ENCODE data around the gene KAZN. TPM values are rescaled to one million over a fixed set of nuclear protein-coding genes. Genes with fewer than 3 reads are reported as not detected.

The KAZN gene
- total RNA-seq, 1 donor from 2014 or later: 7.9 TPM

DNA sequence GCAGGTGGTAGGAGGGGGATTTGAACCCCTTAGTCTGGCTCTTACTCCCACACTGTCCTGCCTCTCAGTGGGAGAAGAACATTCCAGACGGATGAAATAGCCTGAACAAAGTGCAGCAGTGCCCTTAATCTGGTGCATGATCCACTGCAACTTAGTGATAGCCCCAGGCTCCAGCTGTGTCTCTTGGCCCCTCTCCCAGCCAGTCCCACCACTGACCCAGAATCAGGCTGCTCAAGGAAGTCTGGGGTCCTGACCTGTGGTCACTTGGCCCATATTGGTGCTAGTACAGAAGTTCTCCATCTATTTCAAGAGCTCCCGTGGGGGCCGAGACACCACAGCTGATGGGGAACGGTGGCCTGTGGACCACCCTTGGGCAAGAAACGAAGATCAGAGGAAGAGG is 255.0 kb downstream of the KAZN start:
- TF ChIP-seq, protein P1, sequence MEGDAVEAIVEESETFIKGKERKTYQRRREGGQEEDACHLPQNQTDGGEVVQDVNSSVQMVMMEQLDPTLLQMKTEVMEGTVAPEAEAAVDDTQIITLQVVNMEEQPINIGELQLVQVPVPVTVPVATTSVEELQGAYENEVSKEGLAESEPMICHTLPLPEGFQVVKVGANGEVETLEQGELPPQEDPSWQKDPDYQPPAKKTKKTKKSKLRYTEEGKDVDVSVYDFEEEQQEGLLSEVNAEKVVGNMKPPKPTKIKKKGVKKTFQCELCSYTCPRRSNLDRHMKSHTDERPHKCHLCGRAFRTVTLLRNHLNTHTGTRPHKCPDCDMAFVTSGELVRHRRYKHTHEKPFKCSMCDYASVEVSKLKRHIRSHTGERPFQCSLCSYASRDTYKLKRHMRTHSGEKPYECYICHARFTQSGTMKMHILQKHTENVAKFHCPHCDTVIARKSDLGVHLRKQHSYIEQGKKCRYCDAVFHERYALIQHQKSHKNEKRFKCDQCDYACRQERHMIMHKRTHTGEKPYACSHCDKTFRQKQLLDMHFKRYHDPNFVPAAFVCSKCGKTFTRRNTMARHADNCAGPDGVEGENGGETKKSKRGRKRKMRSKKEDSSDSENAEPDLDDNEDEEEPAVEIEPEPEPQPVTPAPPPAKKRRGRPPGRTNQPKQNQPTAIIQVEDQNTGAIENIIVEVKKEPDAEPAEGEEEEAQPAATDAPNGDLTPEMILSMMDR (IDR thresholded peaks at IDR 0.05; ENCODE audit: partially characterized antibody, unreplicated experiment): no peak
- peaks cover 3% of the 10 kb centered on the region for H3K27me3 Mint-ChIP-seq (ENCODE audit: unreplicated experiment)
- no peaks in the 10 kb centered on the region for H3K36me3 Mint-ChIP-seq (ENCODE audit: unreplicated experiment)
- DNase-seq: no peak
- H3K4me3 Mint-ChIP-seq (ENCODE audit: unreplicated experiment): no peak overlapping the region
- peaks cover 4% of the 10 kb centered on the region for H3K4me1 Mint-ChIP-seq (ENCODE audit: low read depth, unreplicated experiment)
- H3K9me3 Mint-ChIP-seq (ENCODE audit: unreplicated experiment): no peaks in the 10 kb centered on the region
- no peak overlapping the region for H3K27ac Mint-ChIP-seq (ENCODE audit: unreplicated experiment)

DNA sequence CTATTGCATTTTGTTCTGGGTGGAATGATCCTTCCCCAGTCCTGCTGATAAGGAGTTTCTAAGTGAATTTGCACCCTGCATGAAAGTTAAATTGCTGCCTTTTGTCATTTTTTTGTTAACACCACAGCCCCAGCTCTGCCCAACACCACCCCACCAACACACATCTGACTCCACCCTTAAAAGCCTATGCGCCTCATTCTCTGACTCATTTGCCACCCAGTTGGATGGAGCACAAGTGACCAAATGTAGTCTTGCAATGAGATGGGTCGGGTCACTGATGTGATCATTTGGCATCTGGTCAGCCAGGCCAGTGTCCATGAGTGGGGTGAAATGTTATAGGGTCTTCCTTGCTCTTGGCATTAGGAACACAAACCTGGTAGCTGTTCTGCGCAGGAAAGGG is 256.8 kb downstream of the KAZN start:
- DNase-seq: no peak
- TF ChIP-seq, protein P1 (IDR thresholded peaks at IDR 0.05; ENCODE audit: partially characterized antibody, unreplicated experiment): no peak
- Mint-ChIP-seq H3K9me3 (ENCODE audit: unreplicated experiment) (no peaks in the 10 kb centered on the region), H3K36me3 (ENCODE audit: unreplicated experiment) (no peaks in the 10 kb centered on the region), H3K4me3 (ENCODE audit: unreplicated experiment) (no peak overlapping the region), H3K4me1 (ENCODE audit: low read depth, unreplicated experiment) (no peaks in the 10 kb centered on the region), H3K27me3 (ENCODE audit: unreplicated experiment) (peaks cover 3% of the 10 kb centered on the region), H3K27ac (ENCODE audit: unreplicated experiment) (no peak overlapping the region)

DNA sequence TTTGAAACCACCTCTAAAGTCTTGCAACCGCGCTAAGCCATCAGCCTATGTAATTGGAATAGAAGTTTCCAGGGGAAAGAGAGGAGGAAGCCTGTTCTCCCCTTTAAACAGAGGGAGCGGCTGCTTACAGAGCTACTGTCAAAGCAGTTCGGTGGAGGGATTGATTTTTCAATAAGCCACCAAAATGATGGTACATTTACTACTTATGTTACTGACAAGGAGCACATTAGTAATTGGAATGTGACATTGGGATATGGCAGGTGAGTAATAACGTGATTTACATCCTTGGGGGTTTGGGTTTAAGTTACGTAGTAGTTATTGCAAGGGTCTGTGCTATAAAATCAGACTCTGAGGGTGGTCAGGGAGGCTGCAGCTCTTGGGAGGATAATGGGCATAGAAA is 257.3 kb downstream of the KAZN start:
- Mint-ChIP-seq H3K27me3 (ENCODE audit: unreplicated experiment) (peaks cover 1% of the 10 kb centered on the region), H3K36me3 (ENCODE audit: unreplicated experiment) (no peaks in the 10 kb centered on the region), H3K4me3 (ENCODE audit: unreplicated experiment) (no peak overlapping the region), H3K27ac (ENCODE audit: unreplicated experiment) (no peak overlapping the region), H3K4me1 (ENCODE audit: low read depth, unreplicated experiment) (no peaks in the 10 kb centered on the region), H3K9me3 (ENCODE audit: unreplicated experiment) (no peaks in the 10 kb centered on the region)
- TF ChIP-seq, protein P1 (IDR thresholded peaks at IDR 0.05; ENCODE audit: partially characterized antibody, unreplicated experiment): no peak
- DNase-seq: no peak

DNA sequence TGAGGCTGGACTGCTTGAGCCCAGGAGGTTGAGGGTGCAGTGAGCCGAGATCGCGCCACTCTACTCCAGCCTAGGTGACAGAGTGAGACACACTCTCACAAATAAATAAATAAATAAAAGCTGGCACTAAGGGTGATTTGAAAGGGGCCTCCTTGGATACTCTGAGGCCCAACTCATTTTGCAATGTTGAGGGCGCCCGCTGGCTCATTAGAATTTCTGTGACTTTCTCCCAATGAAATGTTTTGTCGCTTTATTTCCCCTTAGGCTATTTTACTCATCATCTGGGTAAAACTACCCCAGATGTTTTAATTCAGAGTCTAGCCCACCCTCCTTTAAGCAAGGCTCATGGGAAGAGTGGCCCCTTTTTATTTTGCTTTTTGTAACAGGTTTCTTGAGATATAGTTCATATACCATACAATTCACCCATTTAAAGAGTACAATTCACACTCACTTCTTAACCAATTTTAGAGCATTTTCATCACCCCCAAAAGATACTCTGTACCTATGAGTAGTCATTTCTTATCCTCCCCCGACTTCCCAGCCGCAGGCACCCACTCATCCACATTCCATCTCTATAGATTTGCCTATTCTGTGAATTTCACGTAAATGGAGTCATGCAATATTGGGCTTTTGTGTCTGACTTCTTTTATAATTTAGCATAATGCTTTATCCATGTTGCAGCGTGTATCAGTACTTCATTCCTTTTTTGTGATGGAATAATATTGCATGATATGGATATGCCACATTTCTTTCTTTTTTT is 259.1 kb downstream of the KAZN start:
- no peaks in the 10 kb centered on the region for H3K9me3 Mint-ChIP-seq (ENCODE audit: unreplicated experiment)
- DNase-seq: no peak
- H3K27me3 Mint-ChIP-seq (ENCODE audit: unreplicated experiment): peaks cover 1% of the 10 kb centered on the region
- H3K4me1 Mint-ChIP-seq (ENCODE audit: low read depth, unreplicated experiment): peaks cover 2% of the 10 kb centered on the region
- H3K4me3 Mint-ChIP-seq (ENCODE audit: unreplicated experiment): no peak overlapping the region
- no peaks in the 10 kb centered on the region for H3K36me3 Mint-ChIP-seq (ENCODE audit: unreplicated experiment)
- TF ChIP-seq, protein P1 (IDR thresholded peaks at IDR 0.05; ENCODE audit: partially characterized antibody, unreplicated experiment): no peak
- H3K27ac Mint-ChIP-seq (ENCODE audit: unreplicated experiment): no peak overlapping the region

DNA sequence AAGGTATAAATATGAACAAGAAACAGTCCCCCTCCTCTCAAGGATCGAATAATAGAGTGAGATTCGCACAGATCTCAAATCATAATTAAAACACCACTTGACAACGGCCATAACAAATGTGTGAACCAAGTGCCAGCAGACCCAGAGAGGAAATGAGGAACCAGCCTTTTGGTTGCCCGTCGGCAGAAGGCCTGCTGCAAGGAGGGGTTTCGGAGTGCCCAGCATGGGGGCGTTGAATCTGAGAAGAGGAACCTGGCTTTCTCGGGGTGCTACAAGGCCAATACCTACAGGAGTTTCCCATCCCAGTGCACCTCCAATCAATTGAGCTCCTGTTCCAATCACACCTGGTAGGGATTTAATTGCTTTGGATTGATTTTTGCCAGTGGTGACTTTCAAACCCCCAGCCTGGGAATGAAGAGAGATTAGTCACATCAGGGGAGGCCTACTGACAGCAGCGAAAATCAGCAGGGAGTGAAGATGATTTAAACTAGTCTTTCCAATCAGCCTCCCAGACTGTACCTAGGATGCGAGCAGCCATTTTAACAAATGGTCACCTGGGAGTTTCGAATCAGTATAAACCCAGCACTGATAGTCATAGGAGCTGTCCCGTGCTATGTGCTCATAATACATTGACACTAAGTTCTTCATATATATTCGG is 263.8 kb downstream of the KAZN start:
- Mint-ChIP-seq H3K4me1 (ENCODE audit: low read depth, unreplicated experiment) (peaks cover 18% of the 10 kb centered on the region), H3K27ac (ENCODE audit: unreplicated experiment) (no peak overlapping the region)
- TF ChIP-seq, protein P1 (IDR thresholded peaks at IDR 0.05; ENCODE audit: partially characterized antibody, unreplicated experiment): no peak

More for the DNA sequence above, 263.8 kb downstream of the KAZN start:
- H3K27me3 Mint-ChIP-seq (ENCODE audit: unreplicated experiment): peaks cover 6% of the 10 kb centered on the region
- no peaks in the 10 kb centered on the region for H3K9me3 Mint-ChIP-seq (ENCODE audit: unreplicated experiment)
- no peak overlapping the region for H3K4me3 Mint-ChIP-seq (ENCODE audit: unreplicated experiment)
- DNase-seq: no peak
- no peaks in the 10 kb centered on the region for H3K36me3 Mint-ChIP-seq (ENCODE audit: unreplicated experiment)
